Measurements from ENCODE around the gene ARHGAP42. TPM values are rescaled to one million over a fixed set of nuclear protein-coding genes. Genes with fewer than 3 reads are reported as not detected.
"Not testable (repeated sequence)": the region's sequence is repeated elsewhere in the genome, so short reads cannot be mapped to it uniquely, and the experiment has no call there.

ARHGAP42 gene
- polyA plus RNA-seq = 1 to 10 TPM in 1 of 3 donors, under 1 TPM in 2; 0.27 to 1.2 (median 0.74) TPM

DNA sequence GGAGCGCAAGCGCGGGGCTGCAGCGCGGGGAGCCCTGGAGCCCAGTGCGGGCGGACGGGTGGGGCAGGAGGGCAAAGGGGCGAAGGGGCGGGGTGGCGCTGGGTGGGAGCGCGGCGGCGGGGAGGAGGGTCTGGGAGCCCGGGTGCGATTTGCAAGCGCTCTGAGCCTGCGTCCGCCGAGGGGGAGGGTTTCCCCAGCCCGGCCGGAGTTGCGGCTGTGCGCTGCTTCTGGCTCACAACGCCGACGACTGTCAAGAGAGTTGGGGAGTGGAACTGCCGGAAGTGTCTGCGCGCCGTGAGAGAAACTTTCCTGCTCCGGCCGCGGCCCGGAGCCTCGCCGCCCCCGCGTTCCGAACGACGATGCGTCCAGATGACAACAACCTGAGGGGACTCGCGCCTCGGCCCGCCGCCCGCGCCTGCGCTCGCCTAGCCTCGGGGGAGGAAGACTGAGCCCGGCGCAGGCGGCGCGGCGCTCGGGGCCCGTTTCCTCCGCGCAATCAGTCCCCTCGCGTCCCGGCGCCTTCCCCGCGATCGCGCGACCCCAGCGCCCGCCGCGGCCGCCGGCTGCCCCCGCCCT is at the start of gene ARHGAP42:
ARHGAP42 (plus strand) TSS at position 235 of the 576 bp plus-strand sequence. CDS start 391 bp downstream, outside the sequence.
- peak within 1 kb of the TSS; percentile 72 to 92 (median 84) for H3K27ac Mint-ChIP-seq
- H3K9me3 Mint-ChIP-seq = no peaks in the 10 kb centered on the region

DNA sequence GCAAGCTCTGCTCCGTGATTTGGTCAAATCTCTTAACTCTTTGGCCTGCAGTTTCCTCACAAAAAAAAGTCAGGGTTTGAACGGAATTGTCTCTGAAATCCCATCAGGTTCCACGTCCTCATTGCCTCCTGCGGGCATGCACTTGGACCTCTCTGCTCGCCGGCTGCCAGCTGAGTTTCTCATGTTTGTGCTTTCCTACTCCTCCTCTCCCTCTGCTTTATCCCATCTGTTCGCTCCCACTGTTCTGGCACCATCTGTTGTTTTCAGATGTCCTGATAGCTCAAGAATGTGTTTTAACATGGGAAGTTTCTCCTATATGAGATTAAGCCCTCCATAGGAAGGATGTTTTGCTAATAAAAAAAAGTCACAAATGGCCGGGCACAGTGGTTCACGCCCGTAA is 49.4 kb upstream of the ARHGAP42 start:
- Mint-ChIP-seq H3K4me1 (no peaks in the 10 kb centered on the region), H3K27ac (no peak overlapping the region), H3K36me3 (no peaks in the 10 kb centered on the region), H3K9me3 (peaks cover 0 to 2% (median 0%) of the 10 kb centered on the region in 6 donors), H3K27me3 (ENCODE audit: low read depth in 3 of 3) (peaks cover 3 to 6% (median 5%) of the 10 kb centered on the region in 3 donors), H3K4me3 (no peak overlapping the region)
- DNase-seq = no peak

More for the DNA sequence above, at the start of gene ARHGAP42:
- Mint-ChIP-seq H3K36me3 (no peaks in the 10 kb centered on the region), H3K27me3 (ENCODE audit: low read depth in 3 of 3) (peaks cover 3 to 4% (median 4%) of the 10 kb centered on the region in 3 donors), H3K4me1 (peaks cover 53 to 71% of the 10 kb centered on the region in 2 donors), H3K4me3 (peak within 1 kb of the TSS; percentile 93 to 98 (median 97))
- DNase-seq = peak; percentile 55 to 59 (median 56)

DNA sequence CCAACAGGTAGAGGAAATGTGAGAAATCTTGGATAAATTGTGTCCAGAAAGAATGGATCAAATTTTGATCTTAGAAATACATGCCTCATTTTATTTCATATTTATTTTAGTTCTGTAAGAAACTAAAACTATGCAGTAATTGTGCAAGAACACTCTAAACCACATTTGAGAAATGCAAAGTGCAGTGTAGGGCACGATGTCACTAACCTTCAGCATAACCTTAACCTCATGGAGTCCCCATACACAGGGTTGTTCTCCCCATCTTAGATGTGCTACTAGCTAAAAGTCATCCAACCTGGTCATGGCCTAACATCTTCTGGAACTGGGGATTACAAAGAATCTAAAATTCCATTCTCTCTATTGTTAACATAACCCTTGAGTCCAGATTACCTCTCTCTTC is 48.4 kb upstream of the ARHGAP42 start:
- Mint-ChIP-seq H3K36me3 (no peaks in the 10 kb centered on the region), H3K4me1 (no peaks in the 10 kb centered on the region), H3K9me3 (peaks cover 0 to 2% (median 0%) of the 10 kb centered on the region in 6 donors), H3K27ac (no peak overlapping the region), H3K4me3 (no peak overlapping the region), H3K27me3 (ENCODE audit: low read depth in 3 of 3) (peaks cover 2 to 5% (median 3%) of the 10 kb centered on the region in 3 donors)
- DNase-seq = no peak

GRCh38 chr11:100639140-100639539 is 47.9 kb upstream of the ARHGAP42 start:
- H3K27ac Mint-ChIP-seq = no peak overlapping the region
- H3K9me3 Mint-ChIP-seq = peaks cover 0 to 2% (median 0%) of the 10 kb centered on the region in 6 donors
- no peaks in the 10 kb centered on the region for H3K4me1 Mint-ChIP-seq
- no peak overlapping the region for H3K4me3 Mint-ChIP-seq
- peaks cover 2 to 5% (median 3%) of the 10 kb centered on the region in 3 donors for H3K27me3 Mint-ChIP-seq (ENCODE audit: low read depth in 3 of 3)
- DNase-seq = no peak
- H3K36me3 Mint-ChIP-seq = no peaks in the 10 kb centered on the region

- Mint-ChIP-seq H3K27me3 (ENCODE audit: low read depth in 3 of 3) (peaks cover under 1 to 5% (median 3%) of the 10 kb centered on the region in 3 donors), H3K27ac (no peak overlapping the region), H3K4me1 (no peaks in the 10 kb centered on the region), H3K36me3 (peaks cover 0 to 4% (median 0%) of the 10 kb centered on the region in 3 donors), H3K9me3 (peaks cover 0 to 6% (median 0%) of the 10 kb centered on the region in 6 donors), H3K4me3 (no peak overlapping the region)
- no peak for DNase-seq
Observed at GRCh38 chr11:100640071-100640470, 47.0 kb upstream of the ARHGAP42 start.

- DNase-seq = no peak
- Mint-ChIP-seq H3K4me3 (no peak overlapping the region), H3K4me1 (peaks cover 0 to 3% of the 10 kb centered on the region in 2 donors), H3K27ac (no peak overlapping the region), H3K36me3 (peaks cover 0 to 4% (median 0%) of the 10 kb centered on the region in 3 donors), H3K27me3 (ENCODE audit: low read depth in 3 of 3) (peaks cover 0 to 5% (median 3%) of the 10 kb centered on the region in 3 donors), H3K9me3 (peaks cover 0 to 6% (median 0%) of the 10 kb centered on the region in 6 donors)
Observed at GRCh38 chr11:100640646-100641045, 46.4 kb upstream of the ARHGAP42 start.

GRCh38 chr11:100641456-100641855 is 45.6 kb upstream of the ARHGAP42 start:
- peaks cover 0 to 6% (median 0%) of the 10 kb centered on the region in 6 donors for H3K9me3 Mint-ChIP-seq
- peaks cover 0 to 4% (median 0%) of the 10 kb centered on the region in 3 donors for H3K36me3 Mint-ChIP-seq
- no peak overlapping the region for H3K4me3 Mint-ChIP-seq
- no peak overlapping the region for H3K27ac Mint-ChIP-seq
- H3K27me3 Mint-ChIP-seq (ENCODE audit: low read depth in 3 of 3) = peaks cover 1 to 5% (median 3%) of the 10 kb centered on the region in 3 donors
- H3K4me1 Mint-ChIP-seq = peaks cover 7 to 12% of the 10 kb centered on the region in 2 donors
- no peak for DNase-seq

DNA sequence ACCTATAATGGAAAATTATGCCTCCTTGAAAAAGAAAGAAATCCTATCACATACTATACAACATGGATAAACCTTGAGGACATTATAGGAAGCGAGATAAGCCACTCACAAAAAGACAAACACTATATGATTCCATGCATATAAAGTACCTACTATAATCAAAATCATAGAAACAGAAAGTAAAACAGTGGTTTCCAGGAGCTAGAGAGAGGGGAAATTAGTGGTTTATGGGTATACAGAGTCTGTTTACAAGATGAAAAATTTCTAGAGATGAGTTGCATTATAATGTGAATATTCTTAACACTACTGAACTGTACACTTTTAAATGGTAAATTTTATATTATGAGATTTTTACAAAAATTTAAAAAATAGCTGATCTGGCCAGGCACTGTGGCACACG is 40.5 kb upstream of the ARHGAP42 start:
- Mint-ChIP-seq H3K9me3 (peaks cover 0 to 8% (median 5%) of the 10 kb centered on the region in 6 donors), H3K27me3 (ENCODE audit: low read depth in 3 of 3) (peaks cover 2 to 5% (median 4%) of the 10 kb centered on the region in 3 donors), H3K36me3 (peaks cover 0 to 5% (median 4%) of the 10 kb centered on the region in 3 donors), H3K4me3 (peak overlapping the region in 4 of 5 donors; percentile 12 to 73 (median 54)), H3K27ac (peak overlapping the region in 1 of 6 donors; percentile 78), H3K4me1 (peaks cover 13 to 18% of the 10 kb centered on the region in 2 donors)
- DNase-seq = peak in 1 of 3 donors; percentile 3

DNA sequence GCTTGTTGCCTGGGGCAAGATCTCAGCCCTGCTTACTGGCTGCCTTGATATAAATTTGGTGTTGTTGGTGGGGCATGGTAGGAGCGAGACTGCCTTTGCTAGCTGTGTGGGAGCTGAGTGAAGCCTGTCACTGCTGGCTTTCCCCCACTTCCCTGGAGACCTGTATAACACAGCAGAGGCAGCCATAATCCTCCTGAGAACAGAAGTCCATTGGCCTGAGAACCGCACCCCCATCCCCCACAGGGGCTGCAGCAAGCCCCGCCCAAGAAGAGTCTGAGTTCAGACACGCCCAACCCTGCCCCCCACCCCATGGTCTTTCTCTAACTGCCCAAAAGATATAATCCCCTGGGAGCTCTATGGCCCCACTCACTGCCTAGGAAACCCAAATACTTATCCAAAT is 39.2 kb upstream of the ARHGAP42 start:
- peaks cover 0 to 15% (median 5%) of the 10 kb centered on the region in 6 donors for H3K9me3 Mint-ChIP-seq
- H3K27me3 Mint-ChIP-seq (ENCODE audit: low read depth in 3 of 3) = peaks cover 0 to 4% (median 2%) of the 10 kb centered on the region in 3 donors
- DNase-seq = no peak
- H3K4me3 Mint-ChIP-seq = no peak overlapping the region
- H3K27ac Mint-ChIP-seq = no peak overlapping the region
- H3K36me3 Mint-ChIP-seq = peaks cover 0 to 5% (median 4%) of the 10 kb centered on the region in 3 donors
- peaks cover 13 to 18% of the 10 kb centered on the region in 2 donors for H3K4me1 Mint-ChIP-seq

GRCh38 chr11:100663583-100663982 is 23.5 kb upstream of the ARHGAP42 start:
- H3K9me3 Mint-ChIP-seq = peaks cover 0 to 2% (median 0%) of the 10 kb centered on the region in 6 donors
- H3K27ac Mint-ChIP-seq = no peak overlapping the region
- no peaks in the 10 kb centered on the region for H3K4me1 Mint-ChIP-seq
- no peaks in the 10 kb centered on the region for H3K36me3 Mint-ChIP-seq
- no peak for DNase-seq
- H3K4me3 Mint-ChIP-seq = no peak overlapping the region
- H3K27me3 Mint-ChIP-seq (ENCODE audit: low read depth in 3 of 3) = peaks cover 0 to 4% (median 4%) of the 10 kb centered on the region in 3 donors

DNA sequence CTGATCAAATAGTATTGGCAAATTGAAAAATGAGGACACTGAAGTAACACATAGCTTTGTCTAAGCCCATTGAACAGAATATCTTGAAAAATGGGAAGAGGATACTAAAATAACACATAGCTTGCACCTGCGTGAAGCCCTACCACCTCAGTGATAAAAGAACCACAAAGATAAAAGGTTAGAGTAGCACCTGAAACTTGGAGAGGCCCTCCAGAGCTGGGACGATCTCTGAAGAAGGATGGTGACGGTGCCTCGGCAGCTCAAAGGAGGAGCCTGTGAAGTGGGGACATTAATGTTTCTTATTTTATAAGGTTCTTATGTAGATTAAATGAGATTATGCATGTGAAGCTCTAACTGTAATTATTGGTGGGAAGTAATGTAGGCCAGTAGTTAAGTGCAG is 23.1 kb upstream of the ARHGAP42 start:
- Mint-ChIP-seq H3K36me3 (no peaks in the 10 kb centered on the region), H3K27ac (no peak overlapping the region), H3K9me3 (no peaks in the 10 kb centered on the region), H3K4me1 (no peaks in the 10 kb centered on the region), H3K27me3 (ENCODE audit: low read depth in 3 of 3) (peaks cover 0 to 4% (median 4%) of the 10 kb centered on the region in 3 donors), H3K4me3 (no peak overlapping the region)
- no peak for DNase-seq

- not testable (repeated sequence) for H3K27ac Mint-ChIP-seq; H3K4me3 Mint-ChIP-seq; H3K4me1 Mint-ChIP-seq; H3K27me3 Mint-ChIP-seq (ENCODE audit: low read depth in 3 of 3); DNase-seq; H3K36me3 Mint-ChIP-seq; H3K9me3 Mint-ChIP-seq
Observed at GRCh38 chr11:100666816-100667215, 20.3 kb upstream of the ARHGAP42 start.

DNA sequence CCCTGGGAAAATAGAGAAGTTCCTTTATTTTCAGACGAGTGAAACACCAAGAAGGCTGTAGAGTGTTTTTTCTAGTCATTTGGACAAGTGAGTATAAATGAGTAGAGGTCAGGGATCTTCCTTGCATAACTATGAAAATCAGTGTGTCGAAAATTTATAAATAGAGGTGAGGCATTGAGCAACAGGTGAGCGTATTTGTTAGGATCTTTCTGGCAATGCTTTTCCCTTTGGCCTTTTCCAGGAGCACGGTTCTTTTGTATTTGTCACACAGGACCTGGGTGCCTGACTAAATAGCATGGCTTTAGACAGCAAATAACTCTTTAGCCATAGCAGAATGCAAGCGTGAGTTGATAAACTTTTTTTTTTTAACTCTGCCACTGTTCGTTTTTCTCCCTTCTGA is 19.6 kb upstream of the ARHGAP42 start:
- H3K36me3 Mint-ChIP-seq = no peaks in the 10 kb centered on the region
- no peak overlapping the region for H3K27ac Mint-ChIP-seq
- H3K4me1 Mint-ChIP-seq = no peaks in the 10 kb centered on the region
- DNase-seq = no peak
- no peaks in the 10 kb centered on the region for H3K9me3 Mint-ChIP-seq
- no peak overlapping the region for H3K4me3 Mint-ChIP-seq
- peaks cover 0 to 5% (median 2%) of the 10 kb centered on the region in 3 donors for H3K27me3 Mint-ChIP-seq (ENCODE audit: low read depth in 3 of 3)

GRCh38 chr11:100670140-100670539 is 16.9 kb upstream of the ARHGAP42 start:
- no peak for DNase-seq
- Mint-ChIP-seq H3K9me3 (no peaks in the 10 kb centered on the region), H3K27ac (no peak overlapping the region), H3K4me1 (no peaks in the 10 kb centered on the region), H3K27me3 (ENCODE audit: low read depth in 3 of 3) (peaks cover 0 to 5% (median 2%) of the 10 kb centered on the region in 3 donors), H3K4me3 (no peak overlapping the region), H3K36me3 (no peaks in the 10 kb centered on the region)

Measured in immature natural killer cell (primary cell).